Activated CD4-positive, alpha-beta T cell treated with anti-CD3 and anti-CD28 coated beads, Interleukin-2, amount 10 ng/mL, durations not matched to agents 24 days and 14 days (primary cell): ENCODE measurements around the gene ATP6V0A4. TPM values are rescaled to one million over a fixed set of nuclear protein-coding genes. Genes with fewer than 3 reads are reported as not detected.

ENCODE experiments used
- DNase-seq: peaks from one replicate; pipeline ENCODE4 v3.0.0; 2022
- H3K27ac Mint-ChIP-seq: one replicate; pipeline ENCODE4 v1.8.0; 2022; ENCODE audit warnings: mild to moderate bottlenecking, mixed read lengths
- H3K27me3 Mint-ChIP-seq: one replicate; pipeline ENCODE4 v1.8.0; 2022; ENCODE audit warnings: mixed read lengths
- H3K36me3 Mint-ChIP-seq: one replicate; pipeline ENCODE4 v1.8.0; 2022; ENCODE audit warnings: low read depth, mild to moderate bottlenecking, mixed read lengths
- H3K4me1 Mint-ChIP-seq: one replicate; pipeline ENCODE4 v1.8.0; 2021; ENCODE audit warnings: mixed read lengths
- H3K4me3 Mint-ChIP-seq: one replicate; pipeline ENCODE4 v1.8.0; 2022; ENCODE audit warnings: mild to moderate bottlenecking, moderate library complexity, mixed read lengths
- H3K9me3 Mint-ChIP-seq: one replicate; pipeline ENCODE4 v1.8.0; 2021; ENCODE audit warnings: mixed read lengths
- intact Hi-C: fragments of 100-400 bp; cut with micrococcal nuclease; formaldehyde crosslinking; loops from one replicate; pipeline ENCODE4 v1.15.1; 2023
- total RNA-seq: library from RNA; stranded (reverse); gene quantifications from 2 replicates; pipeline ENCODE4 v1.2.3, GENCODE V29; 2022

The ATP6V0A4 gene
- total RNA-seq, 1 donor from 2014 or later: not detected

GRCh38 chr7:138753150-138753518 lies 44.9 kb downstream of the ATP6V0A4 start:
- Mint-ChIP-seq H3K4me3 (peak overlapping the region; percentile 51), H3K36me3 (no peaks in the 10 kb centered on the region), H3K27me3 (peaks cover 9% of the 10 kb centered on the region), H3K27ac (peak overlapping the region; percentile 63), H3K4me1 (peaks cover 56% of the 10 kb centered on the region), H3K9me3 (no peaks in the 10 kb centered on the region)
- intact Hi-C loops: loop anchor here (2.0 to 5.0 kb wide), 3 partner anchors 64 to 126 kb away; no protein-coding TSS in a partner anchor
- DNase-seq: no peak

- no peaks in the 10 kb centered on the region for H3K9me3 Mint-ChIP-seq
These were observed 45.4 kb downstream of the ATP6V0A4 start for GRCh38 chr7:138752518-138753149.

GRCh38 chr7:138750901-138751464 lies 47.0 kb downstream of the ATP6V0A4 start:
- H3K27ac Mint-ChIP-seq: no peak overlapping the region
- no peak overlapping the region for H3K4me3 Mint-ChIP-seq

More at GRCh38 chr7:138752518-138753149, 45.4 kb downstream of the ATP6V0A4 start:
- Mint-ChIP-seq H3K27me3 (peaks cover 7% of the 10 kb centered on the region), H3K27ac (peak overlapping the region; percentile 63), H3K36me3 (no peaks in the 10 kb centered on the region), H3K4me1 (peaks cover 53% of the 10 kb centered on the region), H3K4me3 (peak overlapping the region; percentile 51)
- DNase-seq: peak; percentile 96
- intact Hi-C loops: loop anchor here (1.0 to 5.0 kb wide), 4 partner anchors 64 to 292 kb away; partner anchors contain the start of gene TRIM24

GRCh38 chr7:138750473-138750872 lies 47.5 kb downstream of the ATP6V0A4 start:
- intact Hi-C loops: loop anchor here (5.0 kb wide), 2 partner anchors 123 to 127 kb away; no protein-coding TSS in a partner anchor
- Mint-ChIP-seq H3K27ac (no peak overlapping the region), H3K36me3 (no peaks in the 10 kb centered on the region), H3K4me1 (peaks cover 44% of the 10 kb centered on the region), H3K27me3 (peaks cover 7% of the 10 kb centered on the region), H3K4me3 (no peak overlapping the region), H3K9me3 (no peaks in the 10 kb centered on the region)
- peak; percentile 55 for DNase-seq

More at GRCh38 chr7:138750901-138751464, 47.0 kb downstream of the ATP6V0A4 start:
- peaks cover 7% of the 10 kb centered on the region for H3K27me3 Mint-ChIP-seq
- H3K9me3 Mint-ChIP-seq: no peaks in the 10 kb centered on the region
- intact Hi-C loops: loop anchor here (5.0 kb wide), 2 partner anchors 124 to 126 kb away; no protein-coding TSS in a partner anchor
- no peaks in the 10 kb centered on the region for H3K36me3 Mint-ChIP-seq
- DNase-seq: peak; percentile 55
- H3K4me1 Mint-ChIP-seq: peaks cover 44% of the 10 kb centered on the region

- H3K27me3 Mint-ChIP-seq: peaks cover 7% of the 10 kb centered on the region
These were observed 48.0 kb downstream of the ATP6V0A4 start for GRCh38 chr7:138749960-138750359.

GRCh38 chr7:138748666-138749065 lies 49.3 kb downstream of the ATP6V0A4 start:
- intact Hi-C loops: no loop called here
- Mint-ChIP-seq H3K9me3 (no peaks in the 10 kb centered on the region), H3K4me3 (no peak overlapping the region), H3K27ac (no peak overlapping the region), H3K36me3 (no peaks in the 10 kb centered on the region), H3K4me1 (peaks cover 45% of the 10 kb centered on the region), H3K27me3 (peaks cover 7% of the 10 kb centered on the region)
- DNase-seq: peak; percentile 54

More at GRCh38 chr7:138749960-138750359, 48.0 kb downstream of the ATP6V0A4 start:
- Mint-ChIP-seq H3K9me3 (no peaks in the 10 kb centered on the region), H3K27ac (no peak overlapping the region), H3K36me3 (no peaks in the 10 kb centered on the region), H3K4me1 (peaks cover 47% of the 10 kb centered on the region), H3K4me3 (no peak overlapping the region)
- DNase-seq: peak; percentile 53
- intact Hi-C loops: loop anchor here (5.0 kb wide), 2 partner anchors 123 to 127 kb away; no protein-coding TSS in a partner anchor

GRCh38 chr7:138746073-138746472 lies 51.9 kb downstream of the ATP6V0A4 start:
- Mint-ChIP-seq H3K4me1 (peaks cover 29% of the 10 kb centered on the region), H3K36me3 (no peaks in the 10 kb centered on the region), H3K27ac (no peak overlapping the region), H3K9me3 (no peaks in the 10 kb centered on the region), H3K4me3 (no peak overlapping the region), H3K27me3 (peaks cover 6% of the 10 kb centered on the region)
- intact Hi-C loops: no loop called here
- DNase-seq: no peak

- H3K27me3 Mint-ChIP-seq: peaks cover 4% of the 10 kb centered on the region
- H3K36me3 Mint-ChIP-seq: no peaks in the 10 kb centered on the region
- H3K4me3 Mint-ChIP-seq: no peak overlapping the region
- no peak for DNase-seq
- intact Hi-C loops: no loop called here
- H3K9me3 Mint-ChIP-seq: no peaks in the 10 kb centered on the region
- H3K4me1 Mint-ChIP-seq: peaks cover 20% of the 10 kb centered on the region
- H3K27ac Mint-ChIP-seq: no peak overlapping the region
These were observed 52.8 kb downstream of the ATP6V0A4 start for GRCh38 chr7:138745189-138745588.

GRCh38 chr7:138741453-138741735 lies 56.6 kb downstream of the ATP6V0A4 start:
- H3K4me3 Mint-ChIP-seq: no peak overlapping the region
- no peak for DNase-seq
- peaks cover 17% of the 10 kb centered on the region for H3K4me1 Mint-ChIP-seq
- intact Hi-C loops: no loop called here
- H3K27me3 Mint-ChIP-seq: no peaks in the 10 kb centered on the region
- H3K27ac Mint-ChIP-seq: no peak overlapping the region
- no peaks in the 10 kb centered on the region for H3K36me3 Mint-ChIP-seq
- H3K9me3 Mint-ChIP-seq: no peaks in the 10 kb centered on the region

- Mint-ChIP-seq H3K27me3 (peaks cover 4% of the 10 kb centered on the region), H3K4me3 (no peak overlapping the region), H3K27ac (no peak overlapping the region), H3K9me3 (no peaks in the 10 kb centered on the region), H3K4me1 (peaks cover 10% of the 10 kb centered on the region), H3K36me3 (no peaks in the 10 kb centered on the region)
- intact Hi-C loops: loop anchor here (5.0 kb wide), 4 partner anchors 278 to 838 kb away; partner anchors contain the start of gene TRIM24
- no peak for DNase-seq
These were observed 58.1 kb downstream of the ATP6V0A4 start for GRCh38 chr7:138739859-138740258.

GRCh38 chr7:138738551-138739335 lies 59.3 kb downstream of the ATP6V0A4 start:
- peak; percentile 94 for DNase-seq
- H3K4me1 Mint-ChIP-seq: peaks cover 10% of the 10 kb centered on the region
- no peaks in the 10 kb centered on the region for H3K9me3 Mint-ChIP-seq
- intact Hi-C loops: loop anchor here (1.0 to 5.0 kb wide), 6 partner anchors 276 to 836 kb away; partner anchors contain the start of gene TRIM24
- H3K4me3 Mint-ChIP-seq: no peak overlapping the region
- H3K27ac Mint-ChIP-seq: no peak overlapping the region
- peaks cover 7% of the 10 kb centered on the region for H3K27me3 Mint-ChIP-seq
- H3K36me3 Mint-ChIP-seq: no peaks in the 10 kb centered on the region

- intact Hi-C loops: loop anchor here (1.0 to 5.0 kb wide), 6 partner anchors 276 to 836 kb away; partner anchors contain the start of gene TRIM24
- no peaks in the 10 kb centered on the region for H3K36me3 Mint-ChIP-seq
- no peak overlapping the region for H3K4me3 Mint-ChIP-seq
- peaks cover 7% of the 10 kb centered on the region for H3K27me3 Mint-ChIP-seq
- H3K27ac Mint-ChIP-seq: no peak overlapping the region
- H3K9me3 Mint-ChIP-seq: no peaks in the 10 kb centered on the region
- H3K4me1 Mint-ChIP-seq: peaks cover 12% of the 10 kb centered on the region
- DNase-seq: no peak
These were observed 59.9 kb downstream of the ATP6V0A4 start for GRCh38 chr7:138738114-138738513.

GRCh38 chr7:138735399-138735798 lies 62.6 kb downstream of the ATP6V0A4 start:
- H3K27ac Mint-ChIP-seq: no peak overlapping the region
- peaks cover 12% of the 10 kb centered on the region for H3K4me1 Mint-ChIP-seq
- no peaks in the 10 kb centered on the region for H3K9me3 Mint-ChIP-seq
- no peak overlapping the region for H3K4me3 Mint-ChIP-seq
- H3K27me3 Mint-ChIP-seq: peaks cover 7% of the 10 kb centered on the region
- intact Hi-C loops: loop anchor here (5.0 kb wide), 4 partner anchors 273 to 833 kb away; partner anchors contain the start of gene TRIM24
- no peaks in the 10 kb centered on the region for H3K36me3 Mint-ChIP-seq
- DNase-seq: no peak
